ENCODE data around the gene B3GALT5.

Gene B3GALT5

DNA sequence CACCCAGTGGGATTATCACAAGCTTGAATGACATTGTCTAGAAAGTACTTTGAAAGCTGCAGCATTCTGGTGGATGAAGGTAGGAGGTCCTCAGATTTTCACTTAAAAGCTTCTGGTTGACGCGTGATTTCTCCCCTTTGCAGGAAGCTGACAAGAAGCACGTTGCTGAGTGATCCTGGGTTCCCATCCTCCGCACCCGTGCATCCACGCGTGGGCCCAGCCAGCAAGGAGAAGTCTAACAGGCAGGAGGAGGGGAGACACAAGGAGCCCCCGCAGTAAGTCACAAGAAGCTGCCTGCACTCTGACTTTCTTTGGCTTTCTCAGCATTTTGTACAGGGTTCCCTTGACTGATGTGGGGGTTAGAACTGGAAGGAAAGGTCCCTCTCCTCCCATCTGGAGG is 7.8 kb upstream of the B3GALT5 start:
- no peak for DNase-seq (ENCODE audit: low read depth)

DNA sequence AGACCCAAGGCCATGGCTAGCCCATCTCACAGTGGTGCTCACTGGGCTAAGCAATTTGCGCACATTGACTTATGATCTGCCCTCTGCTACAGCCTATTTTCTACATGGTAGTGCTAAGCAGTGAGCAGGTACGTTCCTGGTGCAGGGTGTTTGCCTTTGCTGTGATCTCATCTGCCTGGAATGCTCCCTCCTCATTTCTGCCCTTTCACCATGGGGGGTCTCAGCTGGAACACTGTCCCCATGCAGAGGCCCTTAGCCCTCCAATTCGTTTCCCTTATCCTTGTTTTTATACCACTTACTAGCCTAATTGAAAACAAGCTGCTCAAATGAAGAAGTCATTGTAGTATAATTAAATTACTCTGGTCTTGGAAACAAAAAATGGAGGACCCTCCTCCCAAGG is 2.0 kb upstream of the B3GALT5 start:
- DNase-seq (ENCODE audit: low read depth), result no peak

DNA sequence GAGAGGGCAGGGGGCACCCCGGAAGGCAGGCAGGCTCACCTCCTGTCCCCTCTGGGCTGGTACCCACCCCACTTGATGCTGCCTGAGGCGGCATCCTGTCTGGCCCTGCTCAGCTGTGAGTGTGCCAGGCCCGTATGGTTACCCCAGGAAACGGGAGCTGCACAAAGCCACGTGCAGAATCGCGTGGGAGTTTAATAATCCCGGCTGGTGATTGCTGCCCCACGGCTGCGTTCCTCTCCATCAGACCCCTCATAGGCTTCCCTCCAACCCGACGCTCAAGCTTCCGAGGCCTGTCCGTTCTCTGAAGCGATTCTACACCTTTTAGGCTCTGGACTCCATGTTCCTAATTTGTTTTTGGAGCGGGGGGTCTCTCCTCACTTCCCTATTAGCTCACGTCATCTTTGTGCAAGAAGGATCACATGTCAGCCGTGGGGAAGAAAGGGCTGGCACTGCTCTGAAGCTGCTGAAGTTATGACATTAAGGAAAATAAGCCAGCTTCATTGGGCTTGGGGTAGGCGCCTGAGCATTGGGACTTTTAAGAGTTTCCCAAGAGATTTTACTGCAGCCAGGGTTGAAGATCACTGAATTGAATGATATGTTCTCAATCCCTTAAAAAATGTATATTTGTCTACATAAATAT is 1.1 kb upstream of the B3GALT5 start:
- DNase-seq (ENCODE audit: low read depth), result no peak

DNA sequence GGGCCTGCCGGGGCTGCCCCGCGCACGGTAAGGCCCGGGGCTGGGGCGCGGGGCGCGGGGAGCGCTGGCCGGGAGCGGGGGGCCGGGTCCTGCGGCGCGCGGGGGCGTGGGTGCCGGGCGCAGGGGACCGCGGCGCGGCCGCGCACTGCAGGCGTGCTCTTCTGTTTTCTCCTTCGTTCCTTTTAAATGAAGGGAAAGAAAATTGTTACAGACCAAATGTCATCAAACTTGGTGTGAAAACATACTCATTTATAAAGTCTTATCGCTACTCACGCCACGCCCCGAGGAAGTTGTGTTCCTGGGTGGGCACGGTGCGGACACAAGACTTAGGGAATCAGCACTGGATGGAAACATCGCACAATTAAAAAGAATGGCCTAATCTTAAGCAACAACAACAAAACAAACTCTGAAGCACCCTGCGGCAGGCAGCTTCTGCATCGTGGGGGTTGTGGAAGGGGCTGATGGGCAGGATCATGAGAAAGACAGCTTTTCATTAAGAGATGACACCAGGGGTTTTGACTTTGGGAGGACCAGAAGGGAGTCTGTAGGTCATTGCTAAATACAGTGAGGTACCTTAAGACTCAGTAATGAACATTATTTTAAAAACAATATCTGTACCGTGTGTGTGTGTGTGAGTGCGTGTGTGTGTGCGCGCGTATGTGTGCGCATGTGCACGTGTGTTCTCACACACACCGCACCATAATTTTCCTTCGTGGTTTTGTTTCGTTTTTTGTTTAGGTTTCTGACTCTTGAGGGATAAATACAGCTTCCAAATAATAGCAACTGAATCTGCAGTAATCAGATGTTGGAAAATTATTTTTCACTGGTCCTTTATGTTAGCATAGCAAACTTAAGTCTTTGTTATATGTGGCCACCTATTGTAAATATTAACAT is 548 bp downstream of the B3GALT5 start:
- no peak for DNase-seq (ENCODE audit: low read depth)

DNA sequence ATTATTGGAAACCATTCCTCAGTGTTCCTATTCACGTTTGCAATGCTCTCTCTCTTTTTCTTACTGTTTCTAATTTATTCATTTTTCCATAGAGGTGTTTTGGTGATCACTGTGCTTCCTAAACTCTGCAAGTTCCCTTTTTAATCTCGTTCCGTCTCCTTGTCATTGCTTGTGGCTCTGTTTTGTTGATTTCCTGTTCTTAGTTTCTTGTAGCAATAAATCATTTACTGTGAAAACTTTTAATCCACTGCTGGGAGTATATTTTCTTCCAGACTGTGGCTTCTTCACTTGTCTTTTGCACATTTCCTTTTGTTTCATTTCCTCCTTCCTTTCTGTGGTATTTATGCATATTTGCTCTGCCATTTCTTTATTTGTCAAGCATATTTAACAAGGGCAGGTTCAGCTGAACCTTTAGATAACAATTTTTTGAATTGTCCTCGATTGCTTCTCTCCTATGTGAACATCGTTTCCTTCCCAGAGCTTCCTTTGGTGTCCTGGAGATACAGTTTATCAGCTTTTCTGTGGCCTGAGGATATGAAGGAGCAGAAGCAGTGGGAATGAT is 3.6 kb downstream of the B3GALT5 start:
- no peak for DNase-seq (ENCODE audit: low read depth)

DNA sequence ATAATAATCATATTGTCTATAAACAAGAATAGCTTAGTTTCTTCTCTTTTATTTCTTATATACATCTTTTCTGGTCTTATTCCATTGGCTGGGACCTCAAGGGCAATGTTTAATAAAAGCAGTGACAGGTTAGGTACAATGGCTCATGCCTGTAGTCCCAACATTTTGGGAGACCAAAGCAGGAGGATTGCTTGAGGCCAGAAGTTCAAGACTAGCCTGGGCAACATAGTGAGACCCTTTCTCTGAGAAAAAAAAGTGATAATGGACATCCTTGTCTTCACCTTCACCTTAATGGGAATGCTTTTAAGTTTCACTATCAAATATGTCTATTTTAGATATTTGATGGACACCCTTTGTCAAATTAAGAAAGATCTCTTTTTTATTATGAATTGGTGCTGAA is 8.1 kb downstream of the B3GALT5 start:
- no peak for DNase-seq (ENCODE audit: low read depth)

DNA sequence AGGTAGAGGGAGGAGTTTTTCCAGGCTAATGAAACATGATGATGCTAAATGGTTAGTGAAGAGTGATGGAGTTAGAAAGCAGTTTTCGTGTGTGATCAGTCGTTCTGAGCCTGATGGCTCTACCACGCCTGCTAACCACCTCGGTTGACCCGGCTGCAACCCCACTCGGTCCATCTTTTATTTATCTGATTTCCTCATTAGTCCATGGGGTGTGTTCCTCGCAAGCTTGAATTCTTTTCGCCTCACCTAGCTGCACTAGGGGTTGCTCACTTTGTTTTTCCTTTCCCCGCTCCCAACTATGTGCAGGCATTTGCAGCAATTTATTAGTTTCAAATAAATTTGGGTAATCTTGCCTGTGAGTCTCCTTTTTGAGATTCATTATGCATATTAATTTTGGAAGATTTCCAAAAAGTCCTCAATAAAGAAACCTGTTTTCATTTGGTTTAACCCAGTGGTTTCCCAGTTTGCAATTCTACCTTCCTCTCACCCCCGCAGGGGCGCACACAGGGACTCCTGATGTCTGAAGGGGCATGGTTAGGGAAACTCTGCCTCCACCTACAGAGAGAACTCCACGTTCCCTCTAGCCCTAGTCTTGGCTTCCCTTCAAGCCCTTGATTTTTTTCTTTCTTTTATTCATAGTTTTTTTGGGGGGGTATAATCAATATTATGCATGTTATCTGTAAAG is 12.6 kb downstream of the B3GALT5 start:
- DNase-seq (ENCODE audit: low read depth), result no peak

DNA sequence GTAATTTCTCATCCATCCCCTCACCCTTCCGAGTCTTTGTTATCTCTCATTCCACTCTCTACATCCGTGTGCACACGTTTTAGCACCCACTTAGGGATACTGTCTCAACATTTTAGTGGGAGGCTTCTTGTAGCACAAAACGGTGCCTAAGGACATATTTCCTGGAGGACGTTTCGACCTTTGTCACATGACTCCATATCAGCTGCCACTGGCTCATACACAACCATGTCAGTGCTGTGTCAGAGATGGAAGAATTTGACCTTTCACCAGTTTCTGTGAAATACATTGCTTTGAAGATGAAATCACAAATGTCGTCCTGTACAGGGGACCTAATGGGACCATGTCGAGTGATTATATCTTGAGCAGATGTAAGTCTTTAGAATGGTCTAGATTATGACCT is 15.6 kb downstream of the B3GALT5 start:
- no peak for DNase-seq (ENCODE audit: low read depth)

DNA sequence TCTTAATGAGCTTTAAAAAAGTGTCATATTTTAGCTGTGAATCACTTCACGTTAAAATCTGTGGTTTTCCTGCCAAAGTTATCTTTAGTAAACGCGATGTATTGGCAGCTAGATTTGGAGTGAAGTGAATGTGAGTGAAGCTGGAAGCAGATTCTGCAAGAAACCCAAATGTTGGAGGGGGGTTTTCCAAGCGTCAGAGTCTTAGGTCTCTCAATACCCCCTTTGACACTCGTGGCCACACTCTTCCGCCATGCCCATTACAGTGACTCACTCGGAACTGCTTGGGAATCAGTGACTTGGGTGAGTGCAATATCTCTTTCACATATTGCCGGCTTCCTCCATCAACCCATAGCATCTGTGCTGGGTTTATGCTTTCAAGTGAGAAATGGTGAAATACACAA is 17.5 kb downstream of the B3GALT5 start:
- DNase-seq (ENCODE audit: low read depth), result no peak

DNA sequence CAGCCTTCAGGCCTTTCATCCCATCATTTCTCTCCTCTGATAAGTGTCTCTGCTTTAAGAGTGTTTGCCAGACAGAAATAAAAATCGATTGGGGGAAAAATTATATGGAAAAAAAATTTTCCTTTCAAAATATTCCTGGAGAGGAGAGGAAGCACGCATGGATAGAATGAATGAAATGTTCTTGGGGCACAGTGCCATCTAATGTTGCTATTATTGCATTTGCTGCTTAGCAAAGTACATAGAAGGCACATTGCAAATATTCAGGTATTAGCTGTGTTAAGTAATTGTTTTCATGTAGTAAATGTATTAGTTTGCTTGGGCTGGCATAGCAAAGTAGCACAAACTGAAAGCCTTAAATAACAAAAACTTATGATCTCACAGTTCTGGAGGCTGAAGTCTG is 18.1 kb downstream of the B3GALT5 start:
- no peak for DNase-seq (ENCODE audit: low read depth)

DNA sequence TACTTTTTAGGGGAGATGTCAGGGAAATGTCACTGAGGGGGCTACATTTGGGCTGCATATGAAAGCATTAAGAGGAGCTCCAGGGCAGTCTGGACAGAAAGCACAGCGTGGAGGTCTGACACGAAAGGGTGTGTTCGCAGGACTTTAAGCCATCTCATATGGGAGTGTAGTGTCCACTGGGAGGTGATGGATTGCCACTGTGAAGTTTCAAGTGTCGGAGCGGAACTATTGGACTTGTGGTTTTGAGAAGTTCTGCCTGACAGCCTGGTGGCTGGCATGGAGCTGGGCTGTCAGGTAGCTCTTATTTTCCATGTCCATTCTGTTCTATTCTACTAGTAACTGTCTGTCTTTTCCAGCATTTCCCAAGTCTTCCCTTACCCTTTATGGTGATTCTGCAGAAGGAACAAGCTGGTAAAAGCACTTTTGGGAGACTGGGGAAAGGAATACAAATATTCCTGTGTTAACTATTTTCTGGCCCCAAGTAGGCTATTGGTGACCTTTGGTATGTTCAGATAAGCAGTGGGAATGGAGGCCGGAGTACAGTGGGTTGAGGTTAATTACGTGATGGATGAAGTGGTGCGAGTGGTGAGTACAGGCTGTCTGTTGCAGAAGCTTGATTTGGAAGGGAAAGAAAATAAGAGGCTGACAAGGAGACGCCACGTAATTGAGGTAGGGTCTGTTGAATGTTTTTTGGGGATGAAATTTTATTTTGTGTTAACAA is 19.3 kb downstream of the B3GALT5 start:
- DNase-seq (ENCODE audit: low read depth), result no peak

DNA sequence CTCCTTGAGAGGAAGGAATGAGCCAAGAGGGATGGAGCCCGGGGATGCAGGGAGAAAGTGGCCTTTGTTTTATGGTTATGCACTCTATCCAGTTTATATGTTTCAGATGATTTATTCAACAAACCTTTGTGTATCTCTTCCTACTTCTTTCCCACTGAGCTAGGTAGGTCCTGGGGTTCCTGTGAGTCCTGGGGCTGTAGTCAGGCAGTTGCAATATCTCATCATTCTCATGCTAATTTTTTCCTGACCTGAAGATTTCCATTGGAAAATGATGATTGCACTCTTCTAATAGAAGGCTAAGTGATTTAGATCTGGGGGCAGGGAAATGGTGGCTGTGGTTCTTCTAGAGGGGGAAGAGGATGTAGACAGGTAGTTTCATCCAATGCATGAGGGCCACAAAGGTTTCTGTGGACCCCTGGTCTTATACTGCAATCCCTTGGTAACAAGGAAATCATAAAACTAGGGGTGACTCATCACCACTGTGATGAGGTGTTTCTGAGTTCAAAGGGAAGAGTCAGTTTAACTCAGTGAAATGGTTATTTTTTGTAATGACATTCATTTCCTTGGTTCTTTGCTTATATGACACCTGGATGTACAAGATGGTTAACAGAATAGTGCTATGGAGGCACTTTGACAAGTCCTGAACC is 20.2 kb downstream of the B3GALT5 start:
- DNase-seq (ENCODE audit: low read depth), result no peak

DNA sequence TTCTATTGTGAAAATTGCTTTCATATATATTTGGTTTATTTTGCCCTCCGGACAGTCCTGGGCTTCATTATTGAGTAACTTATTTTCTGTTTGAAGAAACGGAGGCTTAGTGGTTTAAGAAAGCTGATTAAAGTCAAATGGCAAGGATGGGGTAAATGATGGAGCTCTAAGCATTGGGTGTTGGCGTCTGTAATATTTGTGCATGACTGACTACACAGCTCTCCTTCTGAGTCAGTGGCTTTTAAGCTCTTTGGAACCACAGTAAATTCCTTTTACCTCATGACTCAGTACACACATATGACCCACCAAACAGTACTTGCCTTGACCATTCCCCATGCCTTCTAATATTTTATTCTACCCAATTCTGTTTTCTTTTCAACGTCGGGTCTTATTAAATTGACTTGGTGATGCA is 21.0 kb downstream of the B3GALT5 start:
- DNase-seq (ENCODE audit: low read depth), result no peak

DNA sequence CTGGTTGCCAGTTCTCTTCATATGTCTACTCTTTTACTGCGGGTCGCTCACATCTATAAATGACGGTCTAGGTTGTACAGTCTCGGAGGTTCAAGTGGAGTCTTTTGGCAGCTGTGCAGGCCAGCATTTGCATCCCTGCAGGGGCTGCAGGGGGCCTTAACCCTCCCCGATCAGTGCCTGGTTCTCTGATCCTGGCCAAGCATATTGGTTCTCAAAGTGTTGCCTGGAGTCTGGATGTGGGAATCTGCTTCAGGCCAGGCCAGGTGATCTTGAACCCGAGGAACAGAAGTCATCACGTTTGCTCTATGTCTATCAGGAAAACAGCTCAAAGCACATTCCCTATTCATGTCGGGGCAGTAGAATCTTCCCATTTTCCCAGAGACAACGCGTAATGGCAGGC is 21.8 kb downstream of the B3GALT5 start:
- DNase-seq (ENCODE audit: low read depth), result no peak

DNA sequence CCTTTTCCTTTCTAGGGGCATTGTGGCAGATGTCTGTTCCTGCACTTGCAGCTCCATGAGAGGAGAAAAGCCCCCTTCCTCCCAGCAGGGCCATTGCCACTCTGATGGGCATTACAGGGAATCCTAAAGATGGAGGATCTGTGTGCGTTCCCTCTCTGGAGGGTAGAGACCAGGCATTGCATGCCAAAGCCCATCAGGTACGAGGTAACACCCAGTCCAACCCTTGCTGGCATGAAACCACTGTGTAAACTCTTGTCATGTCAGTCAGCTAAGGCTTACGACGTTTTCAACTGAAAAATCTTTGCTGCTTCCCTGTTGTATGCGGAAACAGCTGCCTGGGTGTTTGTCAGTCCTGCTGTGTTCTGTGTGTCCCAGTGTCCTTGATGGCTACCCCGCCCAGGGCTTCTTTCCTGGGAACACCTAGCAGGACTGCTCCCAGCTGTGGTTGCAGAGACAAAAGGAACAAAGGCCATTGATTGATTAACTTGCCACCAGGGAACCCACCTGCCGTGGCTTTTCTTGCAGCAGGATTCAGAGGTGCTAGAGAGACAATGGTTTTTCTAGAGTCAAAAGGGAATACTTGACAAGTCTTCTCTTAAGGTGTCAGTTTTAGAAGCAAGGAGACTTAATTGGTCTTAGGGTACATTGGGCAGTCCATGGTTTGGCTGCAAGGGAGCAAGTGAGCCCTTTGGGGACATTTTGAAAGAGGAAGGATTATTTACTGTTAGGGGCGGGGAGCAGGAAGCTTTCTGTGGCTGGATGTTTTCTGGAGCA is 24.6 kb downstream of the B3GALT5 start:
- DNase-seq (ENCODE audit: low read depth), result no peak

DNA sequence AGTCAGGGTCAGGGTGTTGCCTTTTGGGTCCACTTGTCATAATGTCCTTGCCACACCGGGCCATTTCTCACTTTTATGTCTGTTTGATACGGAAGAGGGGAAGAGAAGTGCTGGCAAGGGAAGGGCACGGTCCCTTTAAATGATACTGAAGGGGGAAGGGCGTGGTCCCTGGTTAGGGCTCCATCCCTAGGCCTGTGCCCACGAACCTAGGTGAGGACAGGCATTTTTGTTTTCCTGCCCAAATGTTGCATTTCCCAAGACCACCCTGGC is 25.2 kb downstream of the B3GALT5 start:
- no peak for DNase-seq (ENCODE audit: low read depth)

DNA sequence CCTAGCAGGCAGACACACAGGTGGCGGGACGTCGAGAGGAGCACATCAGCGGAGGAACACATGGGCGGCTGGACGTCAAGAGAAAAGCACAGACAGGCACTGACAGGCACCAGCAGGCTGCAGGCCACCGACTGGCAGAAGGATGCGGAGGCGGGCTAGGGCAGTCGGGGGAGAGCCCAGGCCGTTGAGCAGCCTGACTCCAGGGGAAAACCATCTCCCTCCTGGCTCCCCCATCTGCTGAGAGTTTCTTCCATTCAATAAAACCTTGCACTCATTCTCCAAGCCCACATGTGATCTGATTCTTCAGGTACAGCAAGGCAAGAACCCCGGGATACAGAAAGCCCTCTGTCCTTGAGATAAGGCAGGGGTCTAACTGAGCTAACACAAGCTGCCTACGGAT is 25.5 kb downstream of the B3GALT5 start:
- DNase-seq (ENCODE audit: low read depth), result no peak

DNA sequence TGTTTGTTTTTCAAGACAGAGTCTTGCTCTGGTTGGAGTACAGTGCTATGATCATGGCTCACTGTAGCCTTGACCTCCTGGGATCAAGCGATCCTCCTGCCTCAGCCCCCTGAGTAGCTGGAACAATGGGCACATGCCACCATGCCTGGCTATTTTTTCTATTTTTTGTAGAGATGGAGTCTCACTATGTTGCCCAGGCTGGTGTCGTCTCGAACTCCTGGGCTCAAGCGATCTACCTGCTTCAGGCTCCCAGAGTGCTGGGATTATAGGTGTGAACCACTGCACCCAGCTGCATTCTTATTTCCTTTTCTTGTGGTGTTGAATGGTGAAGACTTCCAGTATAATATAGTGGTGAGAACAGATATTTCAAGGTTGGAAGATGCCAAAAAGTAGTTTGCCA is 28.0 kb downstream of the B3GALT5 start:
- DNase-seq (ENCODE audit: low read depth), result no peak

DNA sequence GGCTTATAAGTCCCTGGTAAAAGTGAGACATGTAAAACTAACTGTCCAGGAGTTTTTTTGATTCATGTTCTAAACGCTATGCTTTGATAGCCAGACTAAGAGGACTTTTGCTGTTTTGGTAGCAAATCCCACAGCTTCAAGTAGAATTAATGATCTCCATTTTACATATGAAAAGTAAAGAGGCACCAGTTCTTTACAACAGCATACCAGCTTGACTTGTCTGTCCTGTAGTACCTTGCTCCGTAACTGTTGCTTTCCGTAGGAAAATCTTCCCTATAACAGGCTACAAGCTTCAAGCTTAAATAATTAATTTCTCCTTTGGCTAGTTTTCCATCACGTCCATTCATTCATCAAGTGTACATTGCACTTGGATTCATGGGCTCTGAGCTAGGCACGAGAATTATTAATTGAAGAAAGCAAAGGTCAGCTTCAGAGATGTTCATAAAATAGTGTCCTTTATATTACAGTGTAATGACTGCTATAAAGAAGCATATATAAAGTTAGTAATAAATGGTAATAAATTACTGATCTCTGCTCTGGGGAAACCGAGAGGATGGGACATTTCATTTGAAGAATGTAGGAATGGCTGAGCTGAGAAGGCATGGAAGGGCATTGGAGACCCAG is 29.2 kb downstream of the B3GALT5 start:
- no peak for DNase-seq (ENCODE audit: low read depth)

DNA sequence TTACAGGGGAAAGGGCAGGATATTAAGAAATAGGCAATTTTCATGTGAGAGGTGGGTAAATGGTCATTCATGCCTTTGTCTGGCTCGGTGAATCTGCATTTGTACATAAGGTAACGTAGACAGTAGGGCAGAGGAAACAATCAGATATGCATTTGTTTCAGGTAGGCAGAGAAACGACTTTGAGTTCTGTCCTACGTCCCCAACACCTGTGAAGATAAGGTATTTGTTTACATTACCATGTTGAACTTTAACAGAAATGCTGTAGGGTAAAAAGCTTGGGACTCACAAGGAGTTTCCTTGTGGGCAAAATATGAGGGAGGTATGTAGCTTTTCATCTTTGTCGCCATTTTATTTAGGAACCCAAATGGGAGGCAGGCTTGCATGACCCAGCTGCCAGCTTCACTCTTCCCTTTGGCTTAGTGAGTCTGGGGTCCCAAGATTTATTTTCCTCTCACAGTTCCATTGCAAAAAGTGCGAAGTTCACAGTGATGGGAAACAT is 31.4 kb downstream of the B3GALT5 start:
- DNase-seq (ENCODE audit: low read depth), result no peak
